Adipocyte (in vitro differentiated cells): Measurements from ENCODE around the gene OR5D16.
"Not testable (repeated sequence)": the region's sequence is repeated elsewhere in the genome, so short reads cannot be mapped to it uniquely, and the experiment has no call there.

Source experiments
- DNase-seq: peaks from one replicate; pipeline ENCODE4 v3.0.0-alpha.2; 2015; ENCODE audit warnings: low read depth
- H3K27me3 ChIP-seq: replicated peaks from 2 replicates; pipeline ENCODE4 v1.7.0; 2013; ENCODE audit warnings: mild to moderate bottlenecking, low read length, moderate library complexity; ENCODE audit not compliant: control insufficient read depth, insufficient read depth
- H3K36me3 ChIP-seq: 2 replicates; pipeline ENCODE4 v1.7.0; 2013; ENCODE audit warnings: low read length, mild to moderate bottlenecking, moderate library complexity; ENCODE audit not compliant: control insufficient read depth, insufficient read depth, severe bottlenecking
- H3K4me1 ChIP-seq: 2 replicates; pipeline ENCODE4 v1.7.0; 2013; ENCODE audit warnings: mild to moderate bottlenecking, low read length, moderate library complexity; ENCODE audit not compliant: control insufficient read depth, insufficient read depth
- H3K4me3 ChIP-seq: 2 replicates; pipeline ENCODE4 v1.7.0; 2013; ENCODE audit warnings: mild to moderate bottlenecking, low read length, moderate library complexity
- H3K9ac ChIP-seq: 2 replicates; pipeline ENCODE4 v1.7.0; 2013; ENCODE audit warnings: mild to moderate bottlenecking, low read length, moderate library complexity
- H3K9me3 ChIP-seq: 2 replicates; pipeline ENCODE4 v1.7.0; 2013; ENCODE audit warnings: mild to moderate bottlenecking, low read length, moderate library complexity; ENCODE audit not compliant: control insufficient read depth

OR5D16 gene

DNA sequence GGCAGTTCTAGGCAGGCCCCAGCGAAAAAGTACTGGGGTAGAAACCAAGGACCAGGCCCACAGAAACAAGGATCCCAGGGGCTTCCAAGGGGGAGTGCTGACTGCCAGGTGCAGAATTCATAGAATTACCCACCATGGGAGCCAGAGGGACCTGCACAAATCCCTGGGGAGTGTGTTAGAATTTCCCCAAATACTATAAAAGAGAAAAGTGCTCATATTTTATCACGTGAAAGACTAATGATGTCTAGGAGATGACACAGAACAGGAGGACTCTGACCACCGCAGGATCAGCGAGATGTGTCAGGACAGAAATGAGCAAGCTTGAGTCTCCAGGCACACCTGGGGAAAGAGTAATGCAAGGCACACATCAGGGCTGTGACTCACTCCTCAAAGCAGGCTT is 28.8 kb downstream of the OR5D16 start:
- not testable (repeated sequence) for H3K27me3 ChIP-seq, H3K4me1 ChIP-seq, H3K9ac ChIP-seq, DNase-seq, H3K4me3 ChIP-seq, H3K9me3 ChIP-seq, H3K36me3 ChIP-seq

DNA sequence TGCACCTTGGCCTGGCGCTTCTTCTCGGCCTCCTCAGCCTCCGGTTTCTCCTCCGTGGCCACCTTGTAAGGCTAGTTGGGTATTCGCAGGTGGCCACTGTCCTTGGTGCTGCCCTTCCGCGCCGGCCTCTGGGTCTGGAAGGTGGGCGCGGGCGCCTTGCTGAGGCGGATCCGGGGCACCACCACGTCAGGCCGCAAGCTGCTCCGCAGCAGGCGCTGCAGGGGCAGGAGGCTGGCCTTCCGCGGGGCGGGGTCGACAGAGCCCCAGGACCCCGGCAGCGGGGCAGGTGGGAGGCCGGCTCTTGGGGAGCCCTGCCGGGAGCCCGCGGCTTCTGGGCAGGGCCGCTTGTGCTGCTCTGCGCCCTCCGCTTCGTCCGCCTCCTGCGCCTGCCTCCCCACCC is 34.2 kb downstream of the OR5D16 start:
- H3K9ac ChIP-seq, DNase-seq, H3K9me3 ChIP-seq, H3K27me3 ChIP-seq, H3K4me1 ChIP-seq, H3K4me3 ChIP-seq, H3K36me3 ChIP-seq: not testable (repeated sequence)

DNA sequence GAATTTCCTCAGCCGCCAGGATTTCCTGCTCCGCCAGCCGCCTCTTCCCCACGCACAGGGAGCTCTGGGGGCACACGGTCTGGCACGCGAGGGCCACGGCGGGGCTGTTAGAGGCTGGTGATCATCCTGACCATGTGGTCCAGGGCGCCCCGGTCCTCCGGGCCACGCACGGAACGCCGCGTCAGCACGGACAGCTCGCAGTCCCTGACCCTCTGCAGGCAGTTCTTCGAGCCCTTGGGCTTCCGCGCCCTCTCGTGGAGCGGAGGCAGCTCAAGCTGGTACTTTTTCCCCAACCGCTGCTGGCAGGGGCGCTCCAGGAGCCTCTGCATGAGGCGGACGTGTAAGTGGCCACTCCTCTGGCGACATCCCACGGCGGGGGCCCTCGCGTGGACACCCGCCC is 34.6 kb downstream of the OR5D16 start:
- H3K4me3 ChIP-seq, H3K4me1 ChIP-seq, DNase-seq, H3K36me3 ChIP-seq, H3K9me3 ChIP-seq, H3K9ac ChIP-seq, H3K27me3 ChIP-seq: not testable (repeated sequence)

DNA sequence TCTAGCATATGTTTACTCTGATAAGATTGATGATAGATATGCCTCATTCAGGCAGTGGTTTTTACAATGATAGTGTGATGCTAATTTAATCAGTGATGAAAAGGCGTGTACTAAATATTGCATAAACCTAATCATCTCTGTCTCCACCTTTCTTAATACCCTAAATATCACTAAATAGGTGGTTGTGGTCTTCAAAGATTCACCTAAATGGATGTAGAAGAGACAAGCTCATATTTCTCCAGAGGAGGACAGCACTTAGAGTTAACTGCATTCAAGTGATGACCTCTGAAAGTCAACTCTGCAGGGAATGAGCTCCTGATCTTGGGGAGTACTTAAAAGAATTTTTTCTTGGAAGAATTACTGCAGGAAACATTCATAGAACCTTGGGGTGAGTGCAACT is 44.4 kb downstream of the OR5D16 start, which contains the start of gene TRIM51:
Gene TRIM51 (plus strand): TSS at position 301 of the 400 bp plus-strand sequence. CDS start 2,132 bp downstream, outside the sequence.
- not testable (repeated sequence) for H3K36me3 ChIP-seq, H3K9me3 ChIP-seq, H3K27me3 ChIP-seq, H3K4me3 ChIP-seq, H3K9ac ChIP-seq, DNase-seq, H3K4me1 ChIP-seq

DNA sequence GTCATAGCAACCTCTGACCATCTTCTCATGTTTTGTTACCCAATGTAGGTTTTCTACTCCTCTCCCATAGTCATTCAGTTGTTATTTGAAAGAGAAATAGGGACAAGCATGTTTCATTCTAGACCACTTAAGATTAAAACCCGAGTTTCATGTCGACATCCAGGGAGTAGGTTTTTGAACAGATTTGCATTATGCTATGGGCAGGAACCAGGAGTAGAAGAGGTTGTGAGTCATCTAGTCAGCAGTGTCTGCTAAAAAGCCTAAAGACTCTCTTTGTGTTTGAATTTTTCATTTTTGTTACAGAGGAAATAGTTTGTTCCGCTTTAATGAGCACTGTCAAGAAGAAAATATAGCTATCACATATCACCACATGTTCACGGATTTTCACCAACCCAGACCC is 46.4 kb downstream of the OR5D16 start:
- H3K4me1 ChIP-seq, H3K4me3 ChIP-seq, H3K9ac ChIP-seq, DNase-seq, H3K27me3 ChIP-seq, H3K36me3 ChIP-seq, H3K9me3 ChIP-seq: not testable (repeated sequence)

DNA sequence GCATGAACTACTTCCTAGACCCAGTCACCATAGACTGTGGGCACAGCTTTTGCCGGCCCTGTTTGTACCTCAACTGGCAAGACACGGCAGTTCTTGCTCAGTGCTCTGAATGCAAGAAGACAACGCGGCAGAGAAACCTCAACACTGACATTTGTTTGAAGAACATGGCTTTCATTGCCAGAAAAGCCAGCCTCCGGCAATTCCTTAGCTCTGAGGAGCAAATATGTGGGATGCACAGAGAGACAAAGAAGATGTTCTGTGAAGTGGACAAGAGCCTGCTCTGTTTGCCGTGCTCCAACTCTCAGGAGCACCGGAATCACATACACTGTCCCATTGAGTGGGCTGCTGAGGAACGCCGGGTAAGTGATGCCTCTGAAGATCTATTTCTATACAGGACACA is 46.9 kb downstream of the OR5D16 start:
- H3K9me3 ChIP-seq, H3K36me3 ChIP-seq, H3K9ac ChIP-seq, DNase-seq, H3K4me1 ChIP-seq, H3K27me3 ChIP-seq, H3K4me3 ChIP-seq: not testable (repeated sequence)
